Measurements from ENCODE around the gene SNX5. TPM values are rescaled to one million over a fixed set of nuclear protein-coding genes. Genes with fewer than 3 reads are reported as not detected.

Gene SNX5
- total RNA-seq, 1 experiment from 2014 or later = 43.0 TPM

DNA sequence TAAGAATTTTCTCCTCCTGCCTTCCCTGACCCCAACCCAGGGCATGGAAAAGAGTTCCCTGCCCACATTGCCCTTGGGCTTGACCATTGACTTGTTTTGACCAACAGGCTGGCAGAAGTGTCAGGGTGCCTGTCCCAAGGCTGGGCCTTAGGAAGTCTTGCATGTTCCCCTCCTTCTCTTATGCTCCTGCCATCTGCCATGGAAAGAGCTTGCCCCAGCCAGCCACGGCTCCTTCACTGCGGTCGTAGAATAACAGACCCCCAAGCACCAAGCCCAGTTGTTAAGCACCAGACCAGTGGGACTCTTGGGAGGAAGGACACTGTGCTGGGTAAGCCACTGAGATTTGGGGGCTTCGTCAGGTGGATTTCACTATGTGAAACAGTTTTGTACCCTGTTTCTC is 53.6 kb downstream of the SNX5 start:
- no peak for DNase-seq
- Mint-ChIP-seq H3K9me3 (ENCODE audit: low read depth, unreplicated experiment) (no peaks in the 10 kb centered on the region), H3K4me1 (ENCODE audit: low read depth, unreplicated experiment) (no peaks in the 10 kb centered on the region), H3K27me3 (ENCODE audit: unreplicated experiment) (peaks cover 14% of the 10 kb centered on the region), H3K27ac (ENCODE audit: unreplicated experiment) (no peak overlapping the region), H3K4me3 (ENCODE audit: low read depth, unreplicated experiment) (no peak overlapping the region), H3K36me3 (ENCODE audit: insufficient read depth, unreplicated experiment) (no peaks in the 10 kb centered on the region)
- TF ChIP-seq, protein P1, sequence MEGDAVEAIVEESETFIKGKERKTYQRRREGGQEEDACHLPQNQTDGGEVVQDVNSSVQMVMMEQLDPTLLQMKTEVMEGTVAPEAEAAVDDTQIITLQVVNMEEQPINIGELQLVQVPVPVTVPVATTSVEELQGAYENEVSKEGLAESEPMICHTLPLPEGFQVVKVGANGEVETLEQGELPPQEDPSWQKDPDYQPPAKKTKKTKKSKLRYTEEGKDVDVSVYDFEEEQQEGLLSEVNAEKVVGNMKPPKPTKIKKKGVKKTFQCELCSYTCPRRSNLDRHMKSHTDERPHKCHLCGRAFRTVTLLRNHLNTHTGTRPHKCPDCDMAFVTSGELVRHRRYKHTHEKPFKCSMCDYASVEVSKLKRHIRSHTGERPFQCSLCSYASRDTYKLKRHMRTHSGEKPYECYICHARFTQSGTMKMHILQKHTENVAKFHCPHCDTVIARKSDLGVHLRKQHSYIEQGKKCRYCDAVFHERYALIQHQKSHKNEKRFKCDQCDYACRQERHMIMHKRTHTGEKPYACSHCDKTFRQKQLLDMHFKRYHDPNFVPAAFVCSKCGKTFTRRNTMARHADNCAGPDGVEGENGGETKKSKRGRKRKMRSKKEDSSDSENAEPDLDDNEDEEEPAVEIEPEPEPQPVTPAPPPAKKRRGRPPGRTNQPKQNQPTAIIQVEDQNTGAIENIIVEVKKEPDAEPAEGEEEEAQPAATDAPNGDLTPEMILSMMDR (IDR thresholded peaks at IDR 0.05; ENCODE audit: unreplicated experiment) = no peak
- no TSS peak for BruUV-seq (replicated peaks)
- intact Hi-C loops (cut with micrococcal nuclease; ENCODE audit: unreplicated experiment) = no loop called here
- CTCF ChIA-PET = no interaction called here

DNA sequence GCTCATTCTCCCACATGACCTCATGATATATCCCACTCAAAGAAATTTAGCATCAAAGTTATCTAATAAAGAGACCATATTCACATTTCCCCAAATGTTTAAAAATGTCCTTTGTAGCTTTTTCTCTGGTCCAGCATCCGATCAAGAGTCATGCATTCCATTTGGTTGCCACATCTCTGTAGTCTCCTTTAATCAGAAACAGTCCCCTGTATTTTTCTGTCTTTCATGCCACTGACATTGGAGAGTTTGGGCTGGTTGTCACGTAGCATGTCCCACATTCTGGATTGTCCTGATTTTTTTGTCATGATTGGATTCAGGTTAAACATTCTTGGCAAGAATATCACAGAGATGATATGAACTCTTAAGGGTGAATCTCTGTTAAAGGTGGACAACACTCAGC is 55.7 kb downstream of the SNX5 start:
- CTCF ChIA-PET = no interaction called here
- peaks cover 14% of the 10 kb centered on the region for H3K27me3 Mint-ChIP-seq (ENCODE audit: unreplicated experiment)
- H3K4me1 Mint-ChIP-seq (ENCODE audit: low read depth, unreplicated experiment) = no peaks in the 10 kb centered on the region
- intact Hi-C loops (cut with micrococcal nuclease; ENCODE audit: unreplicated experiment) = no loop called here
- TF ChIP-seq, protein P1 (IDR thresholded peaks at IDR 0.05; ENCODE audit: unreplicated experiment) = no peak
- H3K9me3 Mint-ChIP-seq (ENCODE audit: low read depth, unreplicated experiment) = no peaks in the 10 kb centered on the region
- no peak for DNase-seq
- H3K27ac Mint-ChIP-seq (ENCODE audit: unreplicated experiment) = no peak overlapping the region
- H3K4me3 Mint-ChIP-seq (ENCODE audit: low read depth, unreplicated experiment) = no peak overlapping the region
- H3K36me3 Mint-ChIP-seq (ENCODE audit: insufficient read depth, unreplicated experiment) = no peaks in the 10 kb centered on the region
- no TSS peak for BruUV-seq (replicated peaks)

DNA sequence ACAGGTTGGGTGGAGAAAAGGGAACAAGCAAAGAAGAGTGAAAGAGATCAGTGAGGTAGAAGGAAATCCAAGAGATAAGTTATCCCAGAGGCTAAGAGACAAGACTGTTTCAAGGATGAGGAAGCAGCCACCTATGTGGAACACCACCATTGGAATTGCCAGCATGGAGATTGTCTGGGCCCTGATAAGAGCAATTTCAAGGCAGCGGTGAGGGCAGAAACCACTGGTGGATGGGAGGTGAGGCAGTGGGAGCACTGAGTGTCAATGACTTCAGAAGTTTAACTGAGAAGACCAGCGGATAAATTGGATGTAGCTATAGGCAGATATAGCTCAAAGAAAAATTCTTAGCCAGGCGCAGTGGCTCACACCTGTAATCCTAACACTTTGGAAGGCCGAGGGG is 56.7 kb downstream of the SNX5 start:
- Mint-ChIP-seq H3K9me3 (ENCODE audit: low read depth, unreplicated experiment) (no peaks in the 10 kb centered on the region), H3K4me1 (ENCODE audit: low read depth, unreplicated experiment) (no peaks in the 10 kb centered on the region), H3K36me3 (ENCODE audit: insufficient read depth, unreplicated experiment) (no peaks in the 10 kb centered on the region), H3K27ac (ENCODE audit: unreplicated experiment) (no peak overlapping the region), H3K4me3 (ENCODE audit: low read depth, unreplicated experiment) (no peak overlapping the region), H3K27me3 (ENCODE audit: unreplicated experiment) (peaks cover 14% of the 10 kb centered on the region)
- TF ChIP-seq, protein P1 (IDR thresholded peaks at IDR 0.05; ENCODE audit: unreplicated experiment) = no peak
- CTCF ChIA-PET = no interaction called here
- no TSS peak for BruUV-seq (replicated peaks)
- intact Hi-C loops (cut with micrococcal nuclease; ENCODE audit: unreplicated experiment) = no loop called here
- DNase-seq = no peak

DNA sequence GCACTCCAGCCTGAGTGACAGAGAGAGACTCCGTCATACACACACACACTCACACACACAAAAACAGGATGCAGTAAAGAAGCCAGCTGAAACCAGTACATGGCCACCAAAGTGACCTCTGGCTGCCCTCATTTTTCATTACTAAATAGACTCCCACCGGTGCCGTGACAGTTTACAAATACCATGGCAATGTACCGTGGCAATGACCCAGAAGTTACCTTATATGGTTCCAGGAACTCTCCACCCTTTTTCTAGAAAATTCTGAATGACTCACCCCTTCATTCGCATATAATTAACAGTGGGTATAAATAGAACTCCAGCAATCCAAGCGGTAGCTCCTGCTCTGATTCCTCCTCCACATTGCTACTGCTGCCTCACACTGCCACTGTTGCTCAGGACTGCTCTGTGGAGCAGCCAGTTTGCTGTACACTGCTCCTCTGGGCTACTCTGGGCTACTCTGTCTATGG is 57.7 kb downstream of the SNX5 start:
- H3K36me3 Mint-ChIP-seq (ENCODE audit: insufficient read depth, unreplicated experiment) = no peaks in the 10 kb centered on the region
- no peak overlapping the region for H3K4me3 Mint-ChIP-seq (ENCODE audit: low read depth, unreplicated experiment)
- intact Hi-C loops (cut with micrococcal nuclease; ENCODE audit: unreplicated experiment) = no loop called here
- H3K9me3 Mint-ChIP-seq (ENCODE audit: low read depth, unreplicated experiment) = no peaks in the 10 kb centered on the region
- DNase-seq = no peak
- TF ChIP-seq, protein P1 (IDR thresholded peaks at IDR 0.05; ENCODE audit: unreplicated experiment) = no peak
- CTCF ChIA-PET = no interaction called here
- no peak overlapping the region for H3K27ac Mint-ChIP-seq (ENCODE audit: unreplicated experiment)
- no peaks in the 10 kb centered on the region for H3K4me1 Mint-ChIP-seq (ENCODE audit: low read depth, unreplicated experiment)
- H3K27me3 Mint-ChIP-seq (ENCODE audit: unreplicated experiment) = peaks cover 14% of the 10 kb centered on the region
- BruUV-seq (replicated peaks) = no TSS peak
